ENCODE results near the gene ABCD3.

ABCD3 gene

GRCh38 chr1:94530373-94530878 is 112.2 kb downstream of the ABCD3 start:
- TF ChIP-seq CTCF (IDR thresholded peaks at IDR 0.05; ENCODE audit: extremely low read depth, insufficient read depth, missing control alignments) = no peak
- in situ Hi-C loops (cut with MboI; ENCODE audit: low pct_unique_long_range_greater_than_20kb, low sequenced_read_pairs, unreplicated experiment) = no loop called here
- no peak for DNase-seq (ENCODE audit: low spot score)

- no peak for TF ChIP-seq CTCF (IDR thresholded peaks at IDR 0.05; ENCODE audit: extremely low read depth, insufficient read depth, missing control alignments)
- in situ Hi-C loops (cut with MboI; ENCODE audit: low pct_unique_long_range_greater_than_20kb, low sequenced_read_pairs, unreplicated experiment) = no loop called here
- DNase-seq (ENCODE audit: low spot score) = no peak
These were observed 113.5 kb downstream of the ABCD3 start for GRCh38 chr1:94531664-94532063.

- in situ Hi-C loops (cut with MboI; ENCODE audit: low pct_unique_long_range_greater_than_20kb, low sequenced_read_pairs, unreplicated experiment) = no loop called here
- DNase-seq (ENCODE audit: low spot score) = no peak
- TF ChIP-seq CTCF (IDR thresholded peaks at IDR 0.05; ENCODE audit: extremely low read depth, insufficient read depth, missing control alignments) = no peak
These were observed 113.9 kb downstream of the ABCD3 start for GRCh38 chr1:94532077-94532476.

- in situ Hi-C loops (cut with MboI; ENCODE audit: low pct_unique_long_range_greater_than_20kb, low sequenced_read_pairs, unreplicated experiment) = no loop called here
- DNase-seq (ENCODE audit: low spot score) = no peak
- no peak for TF ChIP-seq CTCF (IDR thresholded peaks at IDR 0.05; ENCODE audit: extremely low read depth, insufficient read depth, missing control alignments)
These were observed 116.9 kb downstream of the ABCD3 start for GRCh38 chr1:94535095-94535494.

GRCh38 chr1:94535879-94536278 is 117.7 kb downstream of the ABCD3 start:
- no peak for TF ChIP-seq CTCF (IDR thresholded peaks at IDR 0.05; ENCODE audit: extremely low read depth, insufficient read depth, missing control alignments)
- no peak for DNase-seq (ENCODE audit: low spot score)
- in situ Hi-C loops (cut with MboI; ENCODE audit: low pct_unique_long_range_greater_than_20kb, low sequenced_read_pairs, unreplicated experiment) = no loop called here

- no peak for TF ChIP-seq CTCF (IDR thresholded peaks at IDR 0.05; ENCODE audit: extremely low read depth, insufficient read depth, missing control alignments)
- no peak for DNase-seq (ENCODE audit: low spot score)
- in situ Hi-C loops (cut with MboI; ENCODE audit: low pct_unique_long_range_greater_than_20kb, low sequenced_read_pairs, unreplicated experiment) = no loop called here
These were observed 119.1 kb downstream of the ABCD3 start for GRCh38 chr1:94537254-94537653.
